Measurements from ENCODE around the gene PSME1. TPM values are rescaled to one million over a fixed set of nuclear protein-coding genes. Genes with fewer than 3 reads are reported as not detected.

The PSME1 gene
- total RNA-seq, 1 donor from 2014 or later = 129 TPM

- intact Hi-C loops (cut with DNase I) = no loop called here
- ATAC-seq (ENCODE audit: poor library complexity) (peak; percentile 95), DNase-seq (peak; percentile 100)
Observed at GRCh38 chr14:24141097-24141880, 5.3 kb downstream of the PSME1 start, which contains the start of gene EMC9. EMC9 (minus strand) TSS chr14:24141591; CDS start chr14:24141304, 287 bp downstream.

GRCh38 chr14:24143511-24143910, 7.5 kb downstream of the PSME1 start:
- ATAC-seq (ENCODE audit: poor library complexity) (no peak), DNase-seq (no peak)
- intact Hi-C loops (cut with DNase I) = no loop called here

GRCh38 chr14:24144451-24144850, 8.5 kb downstream of the PSME1 start:
- no peak for ATAC-seq (ENCODE audit: poor library complexity)
- intact Hi-C loops (cut with DNase I) = no loop called here
- no peak for DNase-seq

- intact Hi-C loops (cut with DNase I) = no loop called here
- DNase-seq = no peak
Observed at GRCh38 chr14:24145219-24145618, 9.2 kb downstream of the PSME1 start.

GRCh38 chr14:24145690-24146452, 9.9 kb downstream of the PSME1 start:
- ATAC-seq (ENCODE audit: poor library complexity) = no peak
- intact Hi-C loops (cut with DNase I) = no loop called here
- DNase-seq = no peak

More at GRCh38 chr14:24145219-24145618, 9.2 kb downstream of the PSME1 start:
- no peak for ATAC-seq (ENCODE audit: poor library complexity)

GRCh38 chr14:24146453-24146977, 10.5 kb downstream of the PSME1 start, which contains the start of gene PSME2:
PSME2 (minus strand) TSS chr14:24146610; CDS start chr14:24146581, 29 bp downstream.
- intact Hi-C loops (cut with DNase I) = no loop called here
- peak; percentile 88 for ATAC-seq (ENCODE audit: poor library complexity)
- DNase-seq = peak; percentile 96

GRCh38 chr14:24146978-24147760, 11.2 kb downstream of the PSME1 start, which contains the start of gene RNF31:
RNF31 (plus strand) TSS chr14:24147498; CDS start chr14:24147699, 201 bp downstream.
- ATAC-seq (ENCODE audit: poor library complexity) (peak; percentile 95), DNase-seq (peak; percentile 99)
- intact Hi-C loops (cut with DNase I) = no loop called here

- ATAC-seq (ENCODE audit: poor library complexity) (no peak), DNase-seq (no peak)
- intact Hi-C loops (cut with DNase I) = no loop called here
Observed at GRCh38 chr14:24147761-24148428, 11.9 kb downstream of the PSME1 start.

- intact Hi-C loops (cut with DNase I) = no loop called here
Observed at GRCh38 chr14:24149302-24149969, 13.4 kb downstream of the PSME1 start.

GRCh38 chr14:24150061-24150460, 14.1 kb downstream of the PSME1 start:
- intact Hi-C loops (cut with DNase I) = no loop called here
- DNase-seq (no peak), ATAC-seq (ENCODE audit: poor library complexity) (no peak)

More at GRCh38 chr14:24149302-24149969, 13.4 kb downstream of the PSME1 start:
- DNase-seq (no peak), ATAC-seq (ENCODE audit: poor library complexity) (no peak)

GRCh38 chr14:24150567-24150966, 14.6 kb downstream of the PSME1 start:
- no peak for DNase-seq
- intact Hi-C loops (cut with DNase I) = no loop called here
- no peak for ATAC-seq (ENCODE audit: poor library complexity)

- intact Hi-C loops (cut with DNase I) = no loop called here
- no peak for ATAC-seq (ENCODE audit: poor library complexity)
- DNase-seq = no peak
Observed at GRCh38 chr14:24150993-24151392, 15.0 kb downstream of the PSME1 start.

GRCh38 chr14:24151404-24152080, 15.5 kb downstream of the PSME1 start:
- ATAC-seq (ENCODE audit: poor library complexity) (no peak), DNase-seq (no peak)
- intact Hi-C loops (cut with DNase I) = no loop called here

GRCh38 chr14:24155100-24155499, 19.1 kb downstream of the PSME1 start:
- ATAC-seq (ENCODE audit: poor library complexity) (no peak), DNase-seq (no peak)
- intact Hi-C loops (cut with DNase I) = no loop called here

- intact Hi-C loops (cut with DNase I) = no loop called here
- DNase-seq (no peak), ATAC-seq (ENCODE audit: poor library complexity) (no peak)
Observed at GRCh38 chr14:24156840-24157239, 20.8 kb downstream of the PSME1 start.

GRCh38 chr14:24157331-24157730, 21.3 kb downstream of the PSME1 start:
- ATAC-seq (ENCODE audit: poor library complexity) (no peak), DNase-seq (no peak)
- intact Hi-C loops (cut with DNase I) = no loop called here

Measured in Right ventricle myocardium superior (tissue), 1 donor.